Liver (tissue), 9 donors: ENCODE results near the gene HHAT. TPM values are rescaled to one million over a fixed set of nuclear protein-coding genes. Genes with fewer than 3 reads are reported as not detected.

Experiments used
- DNase-seq: peaks from one replicate; pipeline ENCODE4 v3.0.0-alpha.2; 2017; ENCODE audit warnings: low spot score
- H3K27ac ChIP-seq, 2 donors: one replicate each; pipeline ENCODE4 v1.7.0; 2013; ENCODE audit warnings: inconsistent platforms in 2 of 2, low read length in 2 of 2, control low read depth in 1 of 2, low read depth in 1 of 2, mild to moderate bottlenecking in 1 of 2
- H3K27me3 ChIP-seq, 4 donors: one replicate each; pipeline versions ENCODE4 v1.6.1 to v1.7.0; 2013; ENCODE audit warnings: low read length in 3 of 4, inconsistent platforms in 1 of 4, mild to moderate bottlenecking in 1 of 4, moderate library complexity in 1 of 4; ENCODE audit not compliant: control insufficient read depth in 4 of 4, insufficient read depth in 4 of 4
- H3K36me3 ChIP-seq, 4 donors: one replicate each; pipeline versions ENCODE4 v1.6.1 to v1.7.0; 2013; ENCODE audit warnings: low read length in 3 of 4, mild to moderate bottlenecking in 3 of 4, low read depth in 1 of 4, moderate library complexity in 1 of 4; ENCODE audit not compliant: control insufficient read depth in 4 of 4, insufficient read depth in 3 of 4
- H3K4me1 ChIP-seq, 4 donors: one replicate each; pipeline versions ENCODE4 v1.6.1 to v1.7.0; 2013; ENCODE audit warnings: low read length in 3 of 4, mild to moderate bottlenecking in 3 of 4, moderate library complexity in 1 of 4; ENCODE audit not compliant: control insufficient read depth in 4 of 4, insufficient read depth in 4 of 4
- H3K4me3 ChIP-seq, 3 donors: one replicate each; pipeline versions ENCODE4 v1.6.1 to v1.7.0; 2013; ENCODE audit warnings: low read length in 3 of 3, control low read depth in 1 of 3, low read depth in 1 of 3, mild to moderate bottlenecking in 1 of 3
- H3K9ac ChIP-seq, 2 donors: one replicate each; pipeline ENCODE4 v1.7.0; 2013; ENCODE audit warnings: low read length in 2 of 2, mild to moderate bottlenecking in 2 of 2, moderate library complexity in 2 of 2, control low read depth in 1 of 2, low read depth in 1 of 2
- H3K9me3 ChIP-seq, 4 donors: one replicate each; pipeline versions ENCODE4 v1.6.1 to v1.7.0; 2013; ENCODE audit warnings: low read length in 3 of 4; ENCODE audit not compliant: control insufficient read depth in 4 of 4
- ATF3 ChIP-seq: IDR thresholded peaks from 2 replicates; pipeline ENCODE4 v1.6.1; 2016; ENCODE audit warnings: antibody characterized with exemption
- EGR1 ChIP-seq, 2 donors: IDR thresholded peaks; 2 replicates each; pipeline ENCODE4 v1.6.1; 2016 to 2018; ENCODE audit warnings: antibody characterized with exemption in 2 of 2, low read depth in 2 of 2
- FOXA1 ChIP-seq: IDR thresholded peaks from 2 replicates; pipeline ENCODE4 v1.6.1; 2016; ENCODE audit warnings: antibody characterized with exemption
- FOXA2 ChIP-seq: IDR thresholded peaks from 2 replicates; pipeline ENCODE4 v1.6.1; 2016; ENCODE audit warnings: antibody characterized with exemption
- HNF4A ChIP-seq, 2 donors: conservative IDR thresholded peaks; 2 replicates each; pipeline ENCODE4 v1.6.1; 2016; ENCODE audit warnings: antibody characterized with exemption in 2 of 2, mild to moderate bottlenecking in 2 of 2
- HNF4G ChIP-seq: IDR thresholded peaks from 2 replicates; pipeline ENCODE4 v1.6.1; 2016; ENCODE audit warnings: antibody characterized with exemption
- NR2F2 ChIP-seq: IDR thresholded peaks from 2 replicates; pipeline ENCODE4 v1.6.1; 2016; ENCODE audit warnings: antibody characterized with exemption
- RAD21 ChIP-seq, 2 donors: IDR thresholded peaks; 2 replicates each; pipeline ENCODE4 v1.6.1; 2016; ENCODE audit warnings: antibody characterized with exemption in 2 of 2, mild to moderate bottlenecking in 2 of 2
- REST ChIP-seq: IDR thresholded peaks from 2 replicates; pipeline ENCODE4 v1.6.1; 2016; ENCODE audit warnings: antibody characterized with exemption, mild to moderate bottlenecking
- RXRA ChIP-seq, 2 donors: IDR thresholded peaks; 2 replicates each; pipeline ENCODE4 v1.6.1; 2017 to 2018; ENCODE audit warnings: antibody characterized with exemption in 2 of 2, mild to moderate bottlenecking in 1 of 2
- SP1 ChIP-seq: IDR thresholded peaks from 2 replicates; pipeline ENCODE4 v1.6.1; 2018; ENCODE audit warnings: antibody characterized with exemption, mild to moderate bottlenecking
- TAF1 ChIP-seq: conservative IDR thresholded peaks from 2 replicates; pipeline ENCODE4 v1.6.1; 2016; ENCODE audit warnings: antibody characterized with exemption, mild to moderate bottlenecking
- YY1 ChIP-seq: IDR thresholded peaks from 2 replicates; pipeline ENCODE4 v1.6.1; 2016; ENCODE audit warnings: antibody characterized with exemption, mild to moderate bottlenecking
- WGBS: extraction: QIAGEN DNeasy Blood & Tissue Kit; methylation state at CpG from one replicate; pipeline ENCODE4 v1.1.7; 2013; 5-methylcytosine and 5-hydroxymethylcytosine counted together
- polyA plus RNA-seq, 2 donors: library from polyadenylated mRNA; stranded (reverse) in 1 of 2; unstranded in 1 of 2; fragments of 200-250 nt in 1 of 2; fragments of >200 nt in 1 of 2; fragmentation: Nextera tagmentation in 1 of 2; extraction: Ambion mirVana in 1 of 2; gene quantifications; one replicate each; pipeline versions ENCODE4 v1.2.1 to v1.2.3, GENCODE V29; 2013 to 2015
- total RNA-seq, 2 donors: library from RNA; depleted of rRNA; stranded (reverse); fragments of >200 nt; gene quantifications; one replicate each; pipeline ENCODE4 v1.2.3, GENCODE V29; 2014
- TF ChIP-seq, protein P1 (sequence below): IDR thresholded peaks from 2 replicates; pipeline ENCODE4 v1.6.1; 2016; ENCODE audit warnings: antibody characterized with exemption
- TF ChIP-seq, protein P2 (sequence below): fragments of 150-350 bp; IDR thresholded peaks from 2 replicates; pipeline ENCODE4 v1.5.1; 2017; ENCODE audit warnings: improper control_type of control experiment, low read depth, low read length; ENCODE audit not compliant: missing input control
- TF ChIP-seq, protein P3 (sequence below): IDR thresholded peaks from 2 replicates; pipeline ENCODE4 v1.6.1; 2016; ENCODE audit warnings: antibody characterized with exemption
- donor health status: healthy.
- donor health status: healthy.
- donor health status: healthy.
- donor health status: healthy.
- donor health status: healthy.

HHAT gene
- total and polyA plus RNA-seq, 4 donors, result 1.3 to 2.2 (median 1.6) TPM

DNA sequence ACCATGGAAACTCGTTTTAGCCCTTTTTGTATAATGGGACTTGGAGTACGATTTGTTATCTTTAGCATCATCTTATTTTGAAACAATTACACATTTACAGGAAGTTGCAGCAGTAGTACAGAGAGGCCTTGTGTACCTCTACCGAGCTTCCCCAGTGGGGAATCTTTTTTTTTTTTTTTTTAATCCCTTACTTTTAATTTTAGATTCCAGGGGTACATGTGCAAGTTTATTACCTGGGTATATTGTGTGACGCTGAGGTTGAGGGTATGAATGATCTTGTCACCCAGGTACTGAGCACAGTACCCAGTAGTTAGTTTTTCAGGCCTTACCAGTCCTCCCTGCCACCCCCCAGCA lies 45.9 kb downstream of the HHAT start:
- no peak overlapping the region for H3K9ac ChIP-seq

DNA sequence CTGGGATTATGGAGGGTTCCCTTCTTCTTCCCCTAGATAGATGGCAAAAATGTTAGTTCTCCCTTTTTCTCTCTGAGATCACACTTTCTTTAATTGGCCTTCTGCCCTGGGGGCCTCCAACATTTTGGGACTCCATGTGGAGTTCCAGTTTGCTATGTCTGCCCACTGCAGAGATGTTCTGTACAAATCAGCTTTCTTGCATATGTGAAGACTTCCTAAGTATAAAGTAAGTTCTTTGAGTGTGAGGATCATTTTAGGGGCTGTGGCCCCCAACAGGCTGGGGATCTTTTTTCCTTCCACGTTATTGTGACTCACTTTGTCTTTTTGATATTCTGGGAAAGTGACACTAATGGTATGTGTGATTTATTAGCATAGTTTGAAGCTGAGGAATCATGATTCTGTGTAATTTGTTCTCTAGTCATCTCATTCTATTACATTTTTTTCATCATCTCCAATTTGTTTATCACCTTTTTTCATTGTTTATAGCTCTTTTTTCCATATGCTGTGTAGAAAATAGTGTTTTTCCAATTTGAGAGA lies 48.2 kb downstream of the HHAT start:
- no peak for DNase-seq
- TF ChIP-seq, protein P1, sequence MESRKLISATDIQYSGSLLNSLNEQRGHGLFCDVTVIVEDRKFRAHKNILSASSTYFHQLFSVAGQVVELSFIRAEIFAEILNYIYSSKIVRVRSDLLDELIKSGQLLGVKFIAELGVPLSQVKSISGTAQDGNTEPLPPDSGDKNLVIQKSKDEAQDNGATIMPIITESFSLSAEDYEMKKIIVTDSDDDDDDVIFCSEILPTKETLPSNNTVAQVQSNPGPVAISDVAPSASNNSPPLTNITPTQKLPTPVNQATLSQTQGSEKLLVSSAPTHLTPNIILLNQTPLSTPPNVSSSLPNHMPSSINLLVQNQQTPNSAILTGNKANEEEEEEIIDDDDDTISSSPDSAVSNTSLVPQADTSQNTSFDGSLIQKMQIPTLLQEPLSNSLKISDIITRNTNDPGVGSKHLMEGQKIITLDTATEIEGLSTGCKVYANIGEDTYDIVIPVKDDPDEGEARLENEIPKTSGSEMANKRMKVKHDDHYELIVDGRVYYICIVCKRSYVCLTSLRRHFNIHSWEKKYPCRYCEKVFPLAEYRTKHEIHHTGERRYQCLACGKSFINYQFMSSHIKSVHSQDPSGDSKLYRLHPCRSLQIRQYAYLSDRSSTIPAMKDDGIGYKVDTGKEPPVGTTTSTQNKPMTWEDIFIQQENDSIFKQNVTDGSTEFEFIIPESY, result no peak
- TF ChIP-seq RXRA (IDR thresholded peaks at IDR 0.05), result no peak
- TF ChIP-seq, protein P2, sequence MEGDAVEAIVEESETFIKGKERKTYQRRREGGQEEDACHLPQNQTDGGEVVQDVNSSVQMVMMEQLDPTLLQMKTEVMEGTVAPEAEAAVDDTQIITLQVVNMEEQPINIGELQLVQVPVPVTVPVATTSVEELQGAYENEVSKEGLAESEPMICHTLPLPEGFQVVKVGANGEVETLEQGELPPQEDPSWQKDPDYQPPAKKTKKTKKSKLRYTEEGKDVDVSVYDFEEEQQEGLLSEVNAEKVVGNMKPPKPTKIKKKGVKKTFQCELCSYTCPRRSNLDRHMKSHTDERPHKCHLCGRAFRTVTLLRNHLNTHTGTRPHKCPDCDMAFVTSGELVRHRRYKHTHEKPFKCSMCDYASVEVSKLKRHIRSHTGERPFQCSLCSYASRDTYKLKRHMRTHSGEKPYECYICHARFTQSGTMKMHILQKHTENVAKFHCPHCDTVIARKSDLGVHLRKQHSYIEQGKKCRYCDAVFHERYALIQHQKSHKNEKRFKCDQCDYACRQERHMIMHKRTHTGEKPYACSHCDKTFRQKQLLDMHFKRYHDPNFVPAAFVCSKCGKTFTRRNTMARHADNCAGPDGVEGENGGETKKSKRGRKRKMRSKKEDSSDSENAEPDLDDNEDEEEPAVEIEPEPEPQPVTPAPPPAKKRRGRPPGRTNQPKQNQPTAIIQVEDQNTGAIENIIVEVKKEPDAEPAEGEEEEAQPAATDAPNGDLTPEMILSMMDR, result no peak
- TF ChIP-seq, protein P3, sequence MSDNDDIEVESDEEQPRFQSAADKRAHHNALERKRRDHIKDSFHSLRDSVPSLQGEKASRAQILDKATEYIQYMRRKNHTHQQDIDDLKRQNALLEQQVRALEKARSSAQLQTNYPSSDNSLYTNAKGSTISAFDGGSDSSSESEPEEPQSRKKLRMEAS, result no peak
- no peak for TF ChIP-seq ATF3
- TF ChIP-seq REST, result no peak
- TF ChIP-seq FOXA1, result no peak
- TF ChIP-seq RAD21 (IDR thresholded peaks at IDR 0.05), result no peak
- TF ChIP-seq HNF4A (conservative IDR thresholded peaks at IDR 0.05), result no peak
- TF ChIP-seq SP1, result no peak
- TF ChIP-seq TAF1, result no peak
- TF ChIP-seq EGR1 (IDR thresholded peaks at IDR 0.05; ENCODE audit: low read depth in 2 of 2), result no peak
- no peak for TF ChIP-seq HNF4G
- no peak for TF ChIP-seq YY1

More for the DNA sequence above, 45.9 kb downstream of the HHAT start:
- DNase-seq, result no peak
- WGBS, result 41% methylated on average over 4 of the region's 4 CpGs
- peaks cover 5 to 34% (median 23%) of the 10 kb centered on the region in 4 donors for H3K4me1 ChIP-seq
- H3K9me3 ChIP-seq, result no peaks in the 10 kb centered on the region
- H3K36me3 ChIP-seq, result no peaks in the 10 kb centered on the region
- H3K27me3 ChIP-seq, result no peaks in the 10 kb centered on the region
- H3K4me3 ChIP-seq, result no peak overlapping the region
- peak overlapping the region; percentile 89 to 96 for H3K27ac ChIP-seq
- TF ChIP-seq REST (no peak), ATF3 (no peak), FOXA1 (no peak), RXRA (IDR thresholded peaks at IDR 0.05) (no peak), NR2F2 (no peak), FOXA2 (no peak), HNF4G (no peak)

More for the DNA sequence above, 48.2 kb downstream of the HHAT start:
- Histone ChIP-seq H3K27ac (no peak overlapping the region), H3K27me3 (no peaks in the 10 kb centered on the region), H3K4me3 (no peak overlapping the region), H3K9me3 (no peaks in the 10 kb centered on the region), H3K9ac (no peak overlapping the region), H3K4me1 (peaks cover 5 to 29% (median 21%) of the 10 kb centered on the region in 4 donors), H3K36me3 (no peaks in the 10 kb centered on the region)
- 82% methylated on average over 1 of the region's 1 CpG for WGBS
